ENCODE data around the gene IL12RB2. TPM values are rescaled to one million over a fixed set of nuclear protein-coding genes. Genes with fewer than 3 reads are reported as not detected.

The IL12RB2 gene
- total RNA-seq, 1 donor from 2014 or later: 1.1 TPM

DNA sequence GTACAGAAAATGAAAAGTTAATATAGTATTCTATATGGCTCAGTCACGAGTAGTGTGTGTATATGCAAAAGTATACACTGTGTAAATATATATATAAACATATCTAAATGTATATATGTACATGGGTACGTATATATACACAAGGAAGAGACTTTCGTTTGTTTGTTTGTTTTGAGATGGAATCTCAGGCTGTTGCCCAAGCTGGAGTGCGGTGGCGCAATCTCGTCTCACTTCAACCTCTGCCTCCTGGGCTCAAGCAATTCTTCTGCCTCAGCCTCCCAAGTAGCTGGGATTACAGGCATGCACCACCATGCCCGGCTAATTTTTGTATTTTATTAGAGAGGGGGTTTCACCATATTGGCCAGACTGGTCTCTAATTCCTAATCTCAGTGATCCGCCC lies 16.4 kb downstream of the IL12RB2 start:
- TF ChIP-seq, protein P1, sequence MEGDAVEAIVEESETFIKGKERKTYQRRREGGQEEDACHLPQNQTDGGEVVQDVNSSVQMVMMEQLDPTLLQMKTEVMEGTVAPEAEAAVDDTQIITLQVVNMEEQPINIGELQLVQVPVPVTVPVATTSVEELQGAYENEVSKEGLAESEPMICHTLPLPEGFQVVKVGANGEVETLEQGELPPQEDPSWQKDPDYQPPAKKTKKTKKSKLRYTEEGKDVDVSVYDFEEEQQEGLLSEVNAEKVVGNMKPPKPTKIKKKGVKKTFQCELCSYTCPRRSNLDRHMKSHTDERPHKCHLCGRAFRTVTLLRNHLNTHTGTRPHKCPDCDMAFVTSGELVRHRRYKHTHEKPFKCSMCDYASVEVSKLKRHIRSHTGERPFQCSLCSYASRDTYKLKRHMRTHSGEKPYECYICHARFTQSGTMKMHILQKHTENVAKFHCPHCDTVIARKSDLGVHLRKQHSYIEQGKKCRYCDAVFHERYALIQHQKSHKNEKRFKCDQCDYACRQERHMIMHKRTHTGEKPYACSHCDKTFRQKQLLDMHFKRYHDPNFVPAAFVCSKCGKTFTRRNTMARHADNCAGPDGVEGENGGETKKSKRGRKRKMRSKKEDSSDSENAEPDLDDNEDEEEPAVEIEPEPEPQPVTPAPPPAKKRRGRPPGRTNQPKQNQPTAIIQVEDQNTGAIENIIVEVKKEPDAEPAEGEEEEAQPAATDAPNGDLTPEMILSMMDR (IDR thresholded peaks at IDR 0.05): no peak
- H3K27me3 Mint-ChIP-seq: no peaks in the 10 kb centered on the region
- H3K9me3 Mint-ChIP-seq: no peaks in the 10 kb centered on the region
- DNase-seq (no peak), ATAC-seq (ENCODE audit: low read depth) (no peak)
- H3K4me1 Mint-ChIP-seq: no peaks in the 10 kb centered on the region
- CTCF ChIA-PET: no interaction called here
- no peak overlapping the region for H3K27ac Mint-ChIP-seq
- no peaks in the 10 kb centered on the region for H3K36me3 Mint-ChIP-seq (ENCODE audit: low read depth)
- intact Hi-C loops (cut with micrococcal nuclease): no loop called here
- no peak overlapping the region for H3K4me3 Mint-ChIP-seq
- POLR2A ChIA-PET: no interaction called here

DNA sequence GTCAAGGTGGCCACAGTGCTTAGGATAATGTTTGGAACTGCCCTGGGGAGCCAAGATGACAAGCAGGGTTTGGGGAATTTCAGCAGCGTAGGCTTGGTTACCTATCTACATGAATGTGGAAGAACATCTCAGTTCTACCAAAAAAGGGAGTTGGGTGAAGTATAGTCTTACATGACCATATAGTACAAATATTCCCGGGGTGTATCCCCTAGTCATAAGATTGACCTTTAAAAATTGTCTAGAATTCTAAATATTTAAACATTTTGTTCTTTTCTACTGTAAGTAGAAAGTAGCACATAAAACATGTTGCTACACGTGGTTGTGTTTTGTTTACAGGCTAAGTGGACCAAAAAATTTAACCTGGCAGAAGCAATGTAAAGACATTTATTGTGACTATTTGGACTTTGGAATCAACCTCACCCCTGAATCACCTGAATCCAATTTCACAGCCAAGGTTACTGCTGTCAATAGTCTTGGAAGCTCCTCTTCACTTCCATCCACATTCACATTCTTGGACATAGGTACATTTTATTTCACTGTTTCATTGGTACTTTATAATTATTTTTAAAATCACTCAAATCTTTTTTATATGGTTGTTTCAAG lies 20.3 kb downstream of the IL12RB2 start:
- TF ChIP-seq, protein P1 (IDR thresholded peaks at IDR 0.05): no peak
- no peak overlapping the region for H3K27ac Mint-ChIP-seq
- no peak for DNase-seq
- CTCF ChIA-PET: no interaction called here
- H3K4me1 Mint-ChIP-seq: peaks cover 3% of the 10 kb centered on the region
- intact Hi-C loops (cut with micrococcal nuclease): no loop called here
- ATAC-seq (ENCODE audit: low read depth): no peak
- no peak overlapping the region for H3K4me3 Mint-ChIP-seq
- no peaks in the 10 kb centered on the region for H3K36me3 Mint-ChIP-seq (ENCODE audit: low read depth)
- POLR2A ChIA-PET: no interaction called here
- H3K27me3 Mint-ChIP-seq: no peaks in the 10 kb centered on the region
- H3K9me3 Mint-ChIP-seq: no peaks in the 10 kb centered on the region

DNA sequence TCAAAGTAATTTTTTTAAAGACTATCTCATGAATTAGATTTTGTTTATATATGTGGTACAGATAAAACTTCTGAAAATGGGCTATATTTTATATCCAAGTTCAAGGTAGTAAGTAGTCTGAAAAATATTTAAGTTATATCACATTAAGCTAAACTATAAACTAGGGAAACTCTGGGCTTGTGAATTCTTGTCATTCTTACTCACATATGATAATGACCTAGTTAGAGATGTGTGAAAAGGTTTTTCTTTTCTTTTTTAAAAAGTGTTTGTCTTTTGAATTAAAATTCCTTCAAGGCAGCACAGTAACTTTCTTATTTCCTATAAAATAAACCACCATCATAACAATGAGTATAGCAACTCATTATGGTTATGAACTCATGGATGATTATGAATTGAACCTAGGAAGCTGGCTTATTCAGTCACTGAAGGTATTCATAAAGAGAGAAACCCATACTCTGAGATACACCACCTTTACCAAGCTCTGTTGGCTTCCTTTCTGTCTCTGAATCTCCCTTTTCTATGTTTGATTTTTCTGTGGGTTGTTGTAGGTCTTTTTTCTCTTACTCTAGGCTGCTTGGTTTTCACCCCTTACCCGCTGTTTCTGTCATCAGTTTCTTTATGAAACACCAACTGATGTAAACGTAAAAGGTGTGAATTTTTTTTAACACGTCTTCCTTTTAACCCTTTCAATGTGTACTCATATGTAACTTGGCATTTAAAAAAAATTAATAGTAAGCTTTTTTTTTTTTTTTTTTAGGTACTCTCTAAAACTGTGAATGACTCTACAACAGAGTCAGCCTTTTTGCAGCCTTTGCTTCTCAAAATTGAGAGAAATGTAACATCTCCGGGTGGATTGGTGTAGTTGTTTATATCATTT lies 25.2 kb downstream of the IL12RB2 start:
- Mint-ChIP-seq H3K36me3 (ENCODE audit: low read depth) (no peaks in the 10 kb centered on the region), H3K27ac (peak overlapping the region; percentile 30), H3K4me1 (peaks cover 41% of the 10 kb centered on the region), H3K4me3 (no peak overlapping the region), H3K9me3 (no peaks in the 10 kb centered on the region), H3K27me3 (no peaks in the 10 kb centered on the region)
- intact Hi-C loops (cut with micrococcal nuclease): loop anchor here (10.0 kb wide), 1 partner anchor 218 kb away; no protein-coding TSS in a partner anchor
- POLR2A ChIA-PET: interaction anchor here (0.6 to 1.2 kb wide), 5 partner anchors 8 to 408 kb away, joined by 3 to 9 read pairs (median 3); partner anchors contain the start of genes DNAI4, MIER1 and SERBP1
- DNase-seq: no peak
- TF ChIP-seq, protein P1 (IDR thresholded peaks at IDR 0.05): no peak
- peak; percentile 86 for ATAC-seq (ENCODE audit: low read depth)
- CTCF ChIA-PET: interaction anchor here (1.6 kb wide), 1 partner anchor 12 kb away, joined by 4 read pairs; no protein-coding TSS in a partner anchor

DNA sequence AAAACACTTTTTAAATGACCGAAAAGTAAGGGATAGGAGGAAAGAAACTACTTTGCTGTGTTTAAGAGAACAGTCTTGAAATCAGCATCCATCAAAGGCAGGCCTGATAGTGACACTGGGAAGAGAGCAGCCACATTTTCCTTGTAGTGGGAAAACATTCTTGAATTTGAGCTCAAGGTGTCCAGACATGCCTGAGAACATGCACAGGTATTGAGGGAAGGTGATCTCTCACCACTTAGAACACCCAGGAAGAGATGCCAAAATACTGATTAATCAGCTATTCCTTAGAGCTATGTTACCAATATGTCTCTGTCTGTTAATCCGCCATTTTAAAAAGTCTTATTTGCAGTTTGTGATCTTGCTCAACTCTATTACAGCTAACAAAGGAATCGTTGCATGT lies 25.9 kb downstream of the IL12RB2 start:
- Mint-ChIP-seq H3K4me3 (no peak overlapping the region), H3K27me3 (no peaks in the 10 kb centered on the region), H3K9me3 (no peaks in the 10 kb centered on the region), H3K4me1 (peaks cover 48% of the 10 kb centered on the region), H3K27ac (no peak overlapping the region), H3K36me3 (ENCODE audit: low read depth) (no peaks in the 10 kb centered on the region)
- TF ChIP-seq, protein P1 (IDR thresholded peaks at IDR 0.05): no peak
- intact Hi-C loops (cut with micrococcal nuclease): loop anchor here (10.0 kb wide), 1 partner anchor 219 kb away; no protein-coding TSS in a partner anchor
- ATAC-seq (ENCODE audit: low read depth) (no peak), DNase-seq (no peak)
- POLR2A ChIA-PET: interaction anchor here (0.6 to 1.2 kb wide), 2 partner anchors 9 to 409 kb away, joined by 3 read pairs; partner anchors contain the start of genes DNAI4 and MIER1
- CTCF ChIA-PET: interaction anchor here (1.6 kb wide), 1 partner anchor 12 kb away, joined by 4 read pairs; no protein-coding TSS in a partner anchor

DNA sequence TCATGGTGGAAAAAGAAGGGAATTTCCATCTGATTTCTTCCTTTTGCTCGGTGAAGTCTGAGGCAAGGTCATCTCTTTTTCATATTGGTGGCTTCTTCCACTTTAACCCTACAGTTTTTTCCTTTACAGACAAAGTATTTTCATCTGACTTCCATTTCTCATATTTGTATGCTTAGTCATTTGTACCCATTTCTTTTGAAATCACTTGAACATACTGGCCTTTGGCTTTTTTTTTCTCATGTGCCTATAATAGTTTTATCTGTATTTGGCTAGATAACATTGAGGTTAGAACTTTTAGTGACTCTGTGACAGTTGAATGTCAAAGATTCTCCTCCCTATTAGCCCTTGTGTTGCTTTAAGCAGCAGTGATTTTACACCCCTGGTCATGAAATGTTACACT lies 27.7 kb downstream of the IL12RB2 start:
- TF ChIP-seq, protein P1 (IDR thresholded peaks at IDR 0.05): no peak
- Mint-ChIP-seq H3K27ac (no peak overlapping the region), H3K9me3 (no peaks in the 10 kb centered on the region), H3K27me3 (no peaks in the 10 kb centered on the region), H3K4me3 (no peak overlapping the region), H3K4me1 (peaks cover 66% of the 10 kb centered on the region), H3K36me3 (ENCODE audit: low read depth) (no peaks in the 10 kb centered on the region)
- CTCF ChIA-PET: no interaction called here
- intact Hi-C loops (cut with micrococcal nuclease): loop anchor here (5.0 to 10.0 kb wide), 4 partner anchors 221 to 963 kb away; partner anchors contain the start of genes GADD45A and SLC35D1
- POLR2A ChIA-PET: no interaction called here
- DNase-seq (no peak), ATAC-seq (ENCODE audit: low read depth) (no peak)

All from activated B cell treated with CpG ODN at 0.5 μM for 24 hours (primary cell).